Mesenchymal stem cell (in vitro differentiated cells and primary cell): ENCODE measurements around the gene FGF6.

Experiments
- DNase-seq: peaks from one replicate; pipeline ENCODE4 v3.0.0-alpha.2; 2013
- H2AFZ ChIP-seq: one replicate; pipeline ENCODE4 v1.6.1; 2013; ENCODE audit warnings: low read depth, mild to moderate bottlenecking, control low read depth, inconsistent platforms, low read length, moderate library complexity
- H2AK5ac ChIP-seq: 2 replicates; pipeline ENCODE4 v1.6.1; 2013; ENCODE audit warnings: low read length, moderate library complexity, mild to moderate bottlenecking, inconsistent platforms; ENCODE audit not compliant: severe bottlenecking
- H2BK120ac ChIP-seq: one replicate; pipeline ENCODE4 v1.6.1; 2013; ENCODE audit warnings: low read depth, mild to moderate bottlenecking, inconsistent platforms, low read length, moderate library complexity
- H2BK12ac ChIP-seq, 2 experiments: one replicate each; pipeline ENCODE4 v1.6.1; 2013; ENCODE audit warnings: inconsistent platforms in 2 of 2, low read length in 2 of 2, mild to moderate bottlenecking in 2 of 2, moderate library complexity in 2 of 2, control low read depth in 1 of 2
- H2BK15ac ChIP-seq: one replicate; pipeline ENCODE4 v1.6.1; 2013; ENCODE audit warnings: mild to moderate bottlenecking, low read depth, inconsistent platforms; ENCODE audit not compliant: poor library complexity, severe bottlenecking
- H2BK5ac ChIP-seq: 2 replicates; pipeline ENCODE4 v1.6.1; 2013; ENCODE audit warnings: low read depth, mild to moderate bottlenecking, low read length, control low read depth, inconsistent platforms; ENCODE audit not compliant: poor library complexity, severe bottlenecking
- H3K14ac ChIP-seq, 2 experiments: one replicate each; pipeline ENCODE4 v1.6.1; 2013; ENCODE audit warnings: inconsistent platforms in 2 of 2, low read length in 2 of 2, control low read depth in 1 of 2, mild to moderate bottlenecking in 1 of 2, moderate library complexity in 1 of 2
- H3K18ac ChIP-seq, 2 experiments: one replicate each; pipeline ENCODE4 v1.6.1; 2013; ENCODE audit warnings: inconsistent platforms in 2 of 2, low read length in 2 of 2, control low read depth in 1 of 2, low read depth in 1 of 2, mild to moderate bottlenecking in 1 of 2
- H3K23ac ChIP-seq, 2 experiments: one replicate each; pipeline ENCODE4 v1.6.1; 2013; ENCODE audit warnings: inconsistent platforms in 2 of 2, low read length in 2 of 2, mild to moderate bottlenecking in 2 of 2, moderate library complexity in 2 of 2, control low read depth in 1 of 2
- H3K27ac ChIP-seq: 2 replicates; pipeline ENCODE4 v1.5.1; 2013; ENCODE audit warnings: mild to moderate bottlenecking, moderate library complexity, low read length, control low read depth, inconsistent platforms; ENCODE audit not compliant: poor library complexity, severe bottlenecking
- H3K27me3 ChIP-seq, 2 experiments: 2 replicates each; pipeline versions ENCODE4 v1.6.1 to v1.7.0; 2013; ENCODE audit warnings: low read length in 2 of 2, mild to moderate bottlenecking in 2 of 2, moderate library complexity in 2 of 2, control low read depth in 1 of 2, inconsistent platforms in 1 of 2; ENCODE audit not compliant: control insufficient read depth in 1 of 2, insufficient read depth in 1 of 2
- H3K36me3 ChIP-seq, 2 experiments: 2 replicates each; pipeline versions ENCODE4 v1.6.1 to v1.7.0; 2013; ENCODE audit warnings: low read length in 2 of 2, control low read depth in 1 of 2, inconsistent platforms in 1 of 2, low read depth in 1 of 2, mild to moderate bottlenecking in 1 of 2; ENCODE audit not compliant: insufficient read depth in 2 of 2, control insufficient read depth in 1 of 2
- H3K4ac ChIP-seq, 2 experiments: one replicate each; pipeline ENCODE4 v1.6.1; 2013; ENCODE audit warnings: inconsistent platforms in 2 of 2, low read length in 2 of 2, mild to moderate bottlenecking in 2 of 2, moderate library complexity in 2 of 2, control low read depth in 1 of 2, low read depth in 1 of 2
- H3K4me1 ChIP-seq: 2 replicates; pipeline ENCODE4 v1.6.1; 2013; ENCODE audit warnings: low read depth, low read length, control low read depth; ENCODE audit not compliant: control insufficient read depth, insufficient read depth
- H3K4me2 ChIP-seq: 2 replicates; pipeline ENCODE4 v1.6.1; 2013; ENCODE audit warnings: low read length, mild to moderate bottlenecking, inconsistent platforms; ENCODE audit not compliant: poor library complexity, severe bottlenecking
- H3K4me3 ChIP-seq, 2 experiments: 2 replicates each; pipeline versions ENCODE4 v1.5.1 to v1.7.0; 2013; ENCODE audit warnings: low read length in 2 of 2, mild to moderate bottlenecking in 2 of 2, control low read depth in 1 of 2, low read depth in 1 of 2; ENCODE audit not compliant: insufficient read depth in 1 of 2
- H3K79me1 ChIP-seq: replicated peaks from 2 replicates; pipeline ENCODE4 v1.6.1; 2013; ENCODE audit warnings: mild to moderate bottlenecking, control low read depth, low read length, inconsistent platforms; ENCODE audit not compliant: poor library complexity, severe bottlenecking
- H3K9ac ChIP-seq: 2 replicates; pipeline ENCODE4 v1.7.0; 2013; ENCODE audit warnings: mild to moderate bottlenecking, low read length, moderate library complexity
- H3K9me3 ChIP-seq: 2 replicates; pipeline ENCODE4 v1.7.0; 2013; ENCODE audit warnings: mild to moderate bottlenecking, low read length; ENCODE audit not compliant: control insufficient read depth
- H4K8ac ChIP-seq: one replicate; pipeline ENCODE4 v1.6.1; 2013; ENCODE audit warnings: inconsistent platforms, mild to moderate bottlenecking, low read length, moderate library complexity
- H4K91ac ChIP-seq: one replicate; pipeline ENCODE4 v1.6.1; 2013; ENCODE audit warnings: mild to moderate bottlenecking, low read length, inconsistent platforms
- WGBS: methylation state at CpG from one replicate; pipeline ENCODE4 v1.1.7; 2013; ENCODE audit warnings: mixed read lengths; 5-methylcytosine and 5-hydroxymethylcytosine counted together

The FGF6 gene

DNA sequence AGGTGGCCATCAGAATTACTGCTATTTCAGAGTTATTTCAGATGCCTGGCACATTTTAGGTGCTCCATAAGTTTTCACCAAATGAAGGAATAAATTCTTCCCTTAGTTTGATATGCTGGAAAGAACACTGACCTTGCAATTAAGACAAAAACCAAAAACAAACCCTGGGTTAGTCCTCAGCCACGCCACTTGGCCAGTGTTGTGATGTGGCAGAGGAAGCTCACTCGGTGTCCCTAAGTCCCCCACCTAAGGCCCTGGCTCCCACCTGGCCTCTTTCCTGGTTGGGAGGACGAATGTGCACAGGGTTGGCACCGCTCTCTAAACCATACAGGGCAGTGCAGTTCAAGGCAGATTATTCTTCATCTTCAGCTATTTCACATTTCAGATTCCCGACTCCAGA, 52.4 kb downstream of the FGF6 start:
- Histone ChIP-seq H2BK120ac (no peak overlapping the region), H3K9me3 (no peaks in the 10 kb centered on the region), H3K27ac (no peak overlapping the region), H3K4me1 (no peaks in the 10 kb centered on the region), H4K8ac (no peak overlapping the region), H3K79me1 (no peaks in the 10 kb centered on the region), H3K4me3 (no peak overlapping the region), H3K14ac (no peak overlapping the region), H3K23ac (no peak overlapping the region), H2BK12ac (no peak overlapping the region), H2AK5ac (no peak overlapping the region), H3K36me3 (no peaks in the 10 kb centered on the region), H3K4me2 (no peak overlapping the region), H3K4ac (no peak overlapping the region), H2BK15ac (no peak overlapping the region), H2AFZ (no peak overlapping the region), H3K9ac (no peak overlapping the region), H3K27me3 (peaks cover 18 to 28% of the 10 kb centered on the region in 2 experiments), H4K91ac (no peak overlapping the region), H2BK5ac (no peak overlapping the region), H3K18ac (no peak overlapping the region)
- 79% methylated on average over 5 of the region's 5 CpGs for WGBS
- no peak for DNase-seq

GRCh38 chr12:4392223-4392742, 53.3 kb downstream of the FGF6 start:
- H3K4me3 ChIP-seq = no peak overlapping the region
- no peak overlapping the region for H3K27ac ChIP-seq
- no peak overlapping the region for H4K91ac ChIP-seq
- no peaks in the 10 kb centered on the region for H3K9me3 ChIP-seq
- H3K36me3 ChIP-seq = no peaks in the 10 kb centered on the region
- no peak overlapping the region for H4K8ac ChIP-seq
- no peak overlapping the region for H3K4ac ChIP-seq
- H3K9ac ChIP-seq = no peak overlapping the region
- no peak overlapping the region for H3K23ac ChIP-seq
- no peak overlapping the region for H2BK120ac ChIP-seq
- H3K4me2 ChIP-seq = no peak overlapping the region
- H2AFZ ChIP-seq = no peak overlapping the region
- no peak overlapping the region for H2BK12ac ChIP-seq
- H2BK5ac ChIP-seq = no peak overlapping the region
- H2AK5ac ChIP-seq = no peak overlapping the region
- no peak overlapping the region for H3K14ac ChIP-seq
- WGBS = 79% methylated on average over 11 of the region's 15 CpGs
- H3K4me1 ChIP-seq = no peaks in the 10 kb centered on the region
- no peak overlapping the region for H2BK15ac ChIP-seq
- no peak for DNase-seq
- H3K27me3 ChIP-seq = peaks cover 18 to 30% of the 10 kb centered on the region in 2 experiments
- H3K79me1 ChIP-seq = no peaks in the 10 kb centered on the region
- no peak overlapping the region for H3K18ac ChIP-seq

DNA sequence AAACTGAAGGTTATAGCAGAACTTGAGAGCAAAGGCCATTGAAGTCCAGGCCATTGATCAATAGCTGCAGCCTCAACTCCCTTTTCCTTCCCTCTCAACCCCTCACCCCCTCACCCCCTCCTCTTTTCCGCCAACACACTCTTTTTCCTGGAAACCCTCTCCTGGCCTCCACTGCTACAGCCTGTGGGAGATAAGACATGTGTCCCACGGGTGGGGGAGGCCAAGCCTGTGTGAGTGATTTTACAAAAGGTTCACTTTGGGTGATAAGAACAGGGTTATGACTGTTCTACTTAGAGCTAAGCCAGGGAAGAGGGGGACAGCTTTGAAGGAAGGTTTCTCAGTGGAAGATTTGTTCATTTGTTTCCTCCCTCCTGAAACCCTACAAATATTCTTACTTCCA, 57.0 kb downstream of the FGF6 start:
- no peak overlapping the region for H3K9ac ChIP-seq
- no peak overlapping the region for H2AFZ ChIP-seq
- no peak overlapping the region for H2AK5ac ChIP-seq
- H2BK12ac ChIP-seq = no peak overlapping the region
- no peak overlapping the region for H4K91ac ChIP-seq
- no peaks in the 10 kb centered on the region for H3K4me1 ChIP-seq
- H3K23ac ChIP-seq = no peak overlapping the region
- H3K36me3 ChIP-seq = no peaks in the 10 kb centered on the region
- no peak overlapping the region for H2BK15ac ChIP-seq
- DNase-seq = no peak
- H3K27ac ChIP-seq = no peak overlapping the region
- H3K4me3 ChIP-seq = no peak overlapping the region
- no peaks in the 10 kb centered on the region for H3K79me1 ChIP-seq
- H3K9me3 ChIP-seq = no peaks in the 10 kb centered on the region
- no peak overlapping the region for H3K18ac ChIP-seq
- H2BK5ac ChIP-seq = no peak overlapping the region
- H3K27me3 ChIP-seq = peaks cover 15 to 30% of the 10 kb centered on the region in 2 experiments
- no peak overlapping the region for H4K8ac ChIP-seq
- no peak overlapping the region for H3K4me2 ChIP-seq
- no peak overlapping the region for H2BK120ac ChIP-seq
- no CpG with 5 or more reads among the region's 2 CpGs for WGBS
- no peak overlapping the region for H3K14ac ChIP-seq
- no peak overlapping the region for H3K4ac ChIP-seq

DNA sequence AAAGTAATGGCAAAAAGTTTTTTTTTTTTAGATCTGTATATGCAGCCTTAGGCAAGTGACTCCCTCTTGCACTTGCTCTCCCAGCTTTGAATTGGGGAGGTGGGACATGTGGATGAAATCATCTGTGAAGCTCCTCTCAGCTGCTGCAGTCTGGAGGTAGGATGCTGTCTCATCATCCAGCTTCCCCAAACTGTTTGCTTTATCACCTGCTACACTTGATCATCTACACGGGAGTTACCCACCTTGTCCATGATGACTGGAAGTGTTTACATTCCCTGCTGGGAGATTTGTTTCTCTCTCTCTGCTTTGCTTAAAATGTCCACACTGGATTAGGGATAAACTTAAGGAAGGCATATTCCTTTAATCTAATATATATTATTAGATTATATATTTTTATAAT, 57.6 kb downstream of the FGF6 start:
- no peak for DNase-seq
- H3K27ac ChIP-seq = no peak overlapping the region
- H3K9me3 ChIP-seq = no peaks in the 10 kb centered on the region
- H2AK5ac ChIP-seq = no peak overlapping the region
- H3K36me3 ChIP-seq = no peaks in the 10 kb centered on the region
- no peak overlapping the region for H2BK5ac ChIP-seq
- H3K18ac ChIP-seq = no peak overlapping the region
- H3K4ac ChIP-seq = no peak overlapping the region
- no peak overlapping the region for H4K91ac ChIP-seq
- H3K14ac ChIP-seq = no peak overlapping the region
- H4K8ac ChIP-seq = no peak overlapping the region
- no peak overlapping the region for H2BK120ac ChIP-seq
- H3K4me2 ChIP-seq = no peak overlapping the region
- no peak overlapping the region for H3K23ac ChIP-seq
- no peak overlapping the region for H3K4me3 ChIP-seq
- no peak overlapping the region for H2BK15ac ChIP-seq
- H3K27me3 ChIP-seq = peaks cover 15 to 30% of the 10 kb centered on the region in 2 experiments
- no peak overlapping the region for H2AFZ ChIP-seq
- WGBS = no CpG with 5 or more reads among the region's 1 CpG
- H3K79me1 ChIP-seq = no peaks in the 10 kb centered on the region
- H3K4me1 ChIP-seq = no peaks in the 10 kb centered on the region
- no peak overlapping the region for H3K9ac ChIP-seq
- no peak overlapping the region for H2BK12ac ChIP-seq
